DND-41 (cell line): ENCODE data around the gene PIKFYVE.

Experiments used
- ATAC-seq: fragments of 200-7000 bp; cut with Tn5 transposase; 3 replicates; pipeline ENCODE4 v1.9.1; 2021; ENCODE audit warnings: low read depth; ENCODE audit not compliant: insufficient read depth
- DNase-seq: peaks from one replicate; pipeline ENCODE4 v3.0.0-alpha.2; 2020
- H2AFZ ChIP-seq: 2 replicates; pipeline ENCODE4 v1.6.0; 2012; ENCODE audit warnings: low read depth, low read length
- H3K27ac ChIP-seq: 2 replicates; pipeline ENCODE4 v1.5.1; 2012; ENCODE audit warnings: low read length, inconsistent platforms
- H3K27me3 ChIP-seq: fragments of 200-600 bp; sonication (generic); 2 replicates; pipeline ENCODE4 v1.6.0; 2012; ENCODE audit warnings: low read length, mild to moderate bottlenecking, inconsistent platforms; ENCODE audit not compliant: insufficient read depth, poor library complexity
- H3K36me3 ChIP-seq: 2 replicates; pipeline ENCODE4 v1.5.1; 2012; ENCODE audit warnings: low read length, inconsistent platforms; ENCODE audit not compliant: insufficient read depth
- H3K4me1 ChIP-seq: 2 replicates; pipeline ENCODE4 v1.5.1; 2012; ENCODE audit warnings: mild to moderate bottlenecking, low read length; ENCODE audit not compliant: insufficient read depth
- H3K4me2 ChIP-seq: 2 replicates; pipeline ENCODE4 v1.6.0; 2012; ENCODE audit warnings: mild to moderate bottlenecking, moderate library complexity, low read length, inconsistent platforms; ENCODE audit not compliant: insufficient read depth
- H3K4me3 ChIP-seq, 2 experiments: fragments of 200-600 bp in 1 of 2; shearing (Covaris generic) in 1 of 2; 2 replicates each; pipeline ENCODE4 v1.5.1; 2012 to 2016; ENCODE audit warnings: inconsistent platforms in 2 of 2, low read length in 2 of 2, mild to moderate bottlenecking in 2 of 2, low read depth in 1 of 2, moderate library complexity in 1 of 2
- H3K79me2 ChIP-seq: 2 replicates; pipeline ENCODE4 v1.6.0; 2012; ENCODE audit warnings: low read length, inconsistent platforms; ENCODE audit not compliant: insufficient read depth
- H3K9ac ChIP-seq: 2 replicates; pipeline ENCODE4 v1.6.0; 2012; ENCODE audit warnings: low read depth, mild to moderate bottlenecking, inconsistent platforms, low read length, moderate library complexity
- H3K9me3 ChIP-seq: 2 replicates; pipeline ENCODE4 v1.5.1; 2012; ENCODE audit warnings: low read length, moderate library complexity, mild to moderate bottlenecking, inconsistent platforms; ENCODE audit not compliant: insufficient read depth, severe bottlenecking
- H4K20me1 ChIP-seq: 2 replicates; pipeline ENCODE4 v1.6.0; 2012; ENCODE audit warnings: low read length; ENCODE audit not compliant: insufficient read depth
- EZH2 ChIP-seq: IDR thresholded peaks from 3 replicates; pipeline ENCODE4 v1.6.1; 2012; ENCODE audit warnings: borderline replicate concordance, low read depth, mild to moderate bottlenecking, moderate library complexity, low read length, inconsistent platforms; ENCODE audit not compliant: severe bottlenecking
- TF ChIP-seq, protein P1 (sequence below): IDR thresholded peaks from 2 replicates; pipeline ENCODE4 v1.5.1; 2012; ENCODE audit warnings: borderline replicate concordance, low read length, moderate library complexity, mild to moderate bottlenecking; ENCODE audit not compliant: poor library complexity, severe bottlenecking; ENCODE audit errors: extremely low read depth

PIKFYVE gene

GRCh38 chr2:208224802-208225201 is 41.3 kb upstream of the PIKFYVE start:
- Histone ChIP-seq H3K4me3 (no peak overlapping the region), H3K36me3 (no peaks in the 10 kb centered on the region), H3K27me3 (no peaks in the 10 kb centered on the region), H3K4me2 (no peak overlapping the region), H4K20me1 (no peaks in the 10 kb centered on the region), H3K4me1 (no peaks in the 10 kb centered on the region), H2AFZ (no peak overlapping the region), H3K79me2 (no peaks in the 10 kb centered on the region), H3K9ac (no peak overlapping the region), H3K9me3 (no peaks in the 10 kb centered on the region), H3K27ac (no peak overlapping the region)
- ATAC-seq (no peak), DNase-seq (no peak)
- TF ChIP-seq EZH2 = no peak
- TF ChIP-seq, protein P1, sequence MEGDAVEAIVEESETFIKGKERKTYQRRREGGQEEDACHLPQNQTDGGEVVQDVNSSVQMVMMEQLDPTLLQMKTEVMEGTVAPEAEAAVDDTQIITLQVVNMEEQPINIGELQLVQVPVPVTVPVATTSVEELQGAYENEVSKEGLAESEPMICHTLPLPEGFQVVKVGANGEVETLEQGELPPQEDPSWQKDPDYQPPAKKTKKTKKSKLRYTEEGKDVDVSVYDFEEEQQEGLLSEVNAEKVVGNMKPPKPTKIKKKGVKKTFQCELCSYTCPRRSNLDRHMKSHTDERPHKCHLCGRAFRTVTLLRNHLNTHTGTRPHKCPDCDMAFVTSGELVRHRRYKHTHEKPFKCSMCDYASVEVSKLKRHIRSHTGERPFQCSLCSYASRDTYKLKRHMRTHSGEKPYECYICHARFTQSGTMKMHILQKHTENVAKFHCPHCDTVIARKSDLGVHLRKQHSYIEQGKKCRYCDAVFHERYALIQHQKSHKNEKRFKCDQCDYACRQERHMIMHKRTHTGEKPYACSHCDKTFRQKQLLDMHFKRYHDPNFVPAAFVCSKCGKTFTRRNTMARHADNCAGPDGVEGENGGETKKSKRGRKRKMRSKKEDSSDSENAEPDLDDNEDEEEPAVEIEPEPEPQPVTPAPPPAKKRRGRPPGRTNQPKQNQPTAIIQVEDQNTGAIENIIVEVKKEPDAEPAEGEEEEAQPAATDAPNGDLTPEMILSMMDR = no peak

GRCh38 chr2:208227581-208228232 is 38.3 kb upstream of the PIKFYVE start:
- Histone ChIP-seq H3K4me1 (no peaks in the 10 kb centered on the region), H3K9me3 (no peaks in the 10 kb centered on the region), H3K4me3 (no peak overlapping the region), H3K9ac (no peak overlapping the region), H3K27ac (no peak overlapping the region), H3K36me3 (no peaks in the 10 kb centered on the region), H3K27me3 (no peaks in the 10 kb centered on the region), H4K20me1 (no peaks in the 10 kb centered on the region), H3K79me2 (no peaks in the 10 kb centered on the region), H2AFZ (no peak overlapping the region), H3K4me2 (no peak overlapping the region)
- no peak for ATAC-seq
- no peak for TF ChIP-seq EZH2
- TF ChIP-seq, protein P1 = no peak
- DNase-seq = no peak

DNA sequence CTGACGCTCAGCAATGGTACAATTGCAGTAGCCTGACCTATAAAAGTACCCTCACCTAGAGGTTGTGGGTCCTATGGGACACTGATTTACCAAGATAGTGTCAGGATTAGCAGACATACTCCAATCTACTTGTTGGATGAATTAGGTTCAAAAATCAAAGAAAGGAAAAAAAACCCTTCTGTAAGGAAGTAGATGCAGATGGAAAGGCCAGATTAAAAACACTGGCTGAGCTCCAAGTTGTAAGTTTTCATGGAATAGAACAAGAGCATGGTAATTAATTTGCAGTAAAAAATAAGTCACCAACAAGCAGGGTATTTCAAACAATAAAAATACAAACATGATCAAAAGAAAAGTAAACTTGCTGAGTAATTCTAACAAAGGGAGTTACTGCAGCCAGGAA is 37.6 kb upstream of the PIKFYVE start:
- Histone ChIP-seq H3K79me2 (no peaks in the 10 kb centered on the region), H3K4me2 (no peak overlapping the region), H2AFZ (no peak overlapping the region), H4K20me1 (no peaks in the 10 kb centered on the region), H3K27me3 (no peaks in the 10 kb centered on the region), H3K9ac (no peak overlapping the region), H3K27ac (no peak overlapping the region), H3K4me3 (no peak overlapping the region), H3K36me3 (no peaks in the 10 kb centered on the region), H3K9me3 (no peaks in the 10 kb centered on the region), H3K4me1 (no peaks in the 10 kb centered on the region)
- ATAC-seq (no peak), DNase-seq (no peak)
- TF ChIP-seq EZH2 = no peak
- TF ChIP-seq, protein P1 = no peak
